Mammary epithelial cell (primary cell): ENCODE results near the gene DNASE1L3.

Experiments used
- EZH2 ChIP-seq: IDR thresholded peaks from 2 replicates; pipeline ENCODE4 v1.6.1; 2012; ENCODE audit warnings: low read length, inconsistent platforms, borderline replicate concordance
- TF ChIP-seq, protein P1 (sequence below), 2 donors: IDR thresholded peaks in 1 of 2; conservative IDR thresholded peaks in 1 of 2; 2 replicates each; pipeline ENCODE4 v1.5.1; 2011 to 2012; ENCODE audit warnings: inconsistent platforms in 2 of 2, low read length in 2 of 2, mild to moderate bottlenecking in 2 of 2, control low read depth in 1 of 2, low read depth in 1 of 2; ENCODE audit not compliant: insufficient read depth in 1 of 2; ENCODE audit errors: extremely low read depth in 1 of 2

- TF ChIP-seq, protein P1, sequence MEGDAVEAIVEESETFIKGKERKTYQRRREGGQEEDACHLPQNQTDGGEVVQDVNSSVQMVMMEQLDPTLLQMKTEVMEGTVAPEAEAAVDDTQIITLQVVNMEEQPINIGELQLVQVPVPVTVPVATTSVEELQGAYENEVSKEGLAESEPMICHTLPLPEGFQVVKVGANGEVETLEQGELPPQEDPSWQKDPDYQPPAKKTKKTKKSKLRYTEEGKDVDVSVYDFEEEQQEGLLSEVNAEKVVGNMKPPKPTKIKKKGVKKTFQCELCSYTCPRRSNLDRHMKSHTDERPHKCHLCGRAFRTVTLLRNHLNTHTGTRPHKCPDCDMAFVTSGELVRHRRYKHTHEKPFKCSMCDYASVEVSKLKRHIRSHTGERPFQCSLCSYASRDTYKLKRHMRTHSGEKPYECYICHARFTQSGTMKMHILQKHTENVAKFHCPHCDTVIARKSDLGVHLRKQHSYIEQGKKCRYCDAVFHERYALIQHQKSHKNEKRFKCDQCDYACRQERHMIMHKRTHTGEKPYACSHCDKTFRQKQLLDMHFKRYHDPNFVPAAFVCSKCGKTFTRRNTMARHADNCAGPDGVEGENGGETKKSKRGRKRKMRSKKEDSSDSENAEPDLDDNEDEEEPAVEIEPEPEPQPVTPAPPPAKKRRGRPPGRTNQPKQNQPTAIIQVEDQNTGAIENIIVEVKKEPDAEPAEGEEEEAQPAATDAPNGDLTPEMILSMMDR (conservative IDR thresholded peaks at IDR 0.05 in 1 of 2, IDR thresholded peaks at IDR 0.05 in 1 of 2; ENCODE audit: extremely low read depth in 1 of 2, insufficient read depth in 1 of 2, low read depth in 1 of 2, low read length in 2 of 2): no peak
- TF ChIP-seq EZH2: no peak
These were observed 47.8 kb upstream of the DNASE1L3 start for GRCh38 chr3:58258392-58259055.
